ENCODE results near the gene CRAMP1. TPM values are rescaled to one million over a fixed set of nuclear protein-coding genes. Genes with fewer than 3 reads are reported as not detected.

Gene CRAMP1
- polyA plus RNA-seq, 1 of the 3 experiments (the other 2 are of a cell fraction) = 9.5 TPM

- no peak for TF ChIP-seq ZBTB33 (IDR thresholded peaks at IDR 0.05; ENCODE audit: borderline replicate concordance, low read depth)
- no peak for TF ChIP-seq USF1 (IDR thresholded peaks at IDR 0.05; ENCODE audit: borderline replicate concordance, low read depth)
- TF ChIP-seq CTCF (IDR thresholded peaks at IDR 0.05) = no peak
- peak; percentile 91 for TF ChIP-seq CHD2 (IDR thresholded peaks at IDR 0.05; ENCODE audit: low read length, partially characterized antibody)
- no peak for TF ChIP-seq TEAD4 (IDR thresholded peaks at IDR 0.05; ENCODE audit: borderline replicate concordance, insufficient read depth)
Observed at GRCh38 chr16:1677942-1678499, 65.9 kb downstream of the CRAMP1 start, which contains the start of gene JPT2 (continued).

GRCh38 chr16:1678500-1679098 is 66.4 kb downstream of the CRAMP1 start:
- Histone ChIP-seq H3K4me1 (ENCODE audit: control insufficient read depth in 1 of 2, insufficient read depth in 2 of 2, low read depth in 1 of 2, low read length in 1 of 2) (peaks cover 6 to 7% of the 10 kb centered on the region in 2 experiments; a peak in 1 of 4 replicates), H3K27me3 (ENCODE audit: insufficient read depth) (no peaks in the 10 kb centered on the region), H3K27ac (ENCODE audit: low read depth in 2 of 2, low read length in 1 of 2) (peak overlapping the region; percentile 35 to 79; a peak in 3 of 4 replicates), H4K20me1 (ENCODE audit: insufficient read depth) (peaks cover 19% of the 10 kb centered on the region; the same call in 1 of the 2 replicates), H3K9me2 (no peaks in the 10 kb centered on the region), H2AFZ (ENCODE audit: low read depth) (0 out of 2 replicates have a peak overlapping the region, but pooled peaks have one; percentile 18), H3K36me3 (replicated peaks in 1 of 2; ENCODE audit: control insufficient read depth in 1 of 2, insufficient read depth in 2 of 2, low read length in 1 of 2) (peaks cover 19 to 28% of the 10 kb centered on the region in 2 experiments), H3K79me2 (ENCODE audit: insufficient read depth) (peaks cover 58% of the 10 kb centered on the region), H3K9me3 (no peaks in the 10 kb centered on the region), H3K4me2 (peak overlapping the region; percentile 98), H3K4me3 (ENCODE audit: low read depth in 2 of 2, low read length in 1 of 2) (peak overlapping the region; percentile 70 to 81), H3F3A (replicated peaks; ENCODE audit: insufficient read depth) (peaks cover 19% of the 10 kb centered on the region), H3K9ac (peak overlapping the region; percentile 79)
- no peak for DNase-seq
- WGBS (ENCODE audit: low lambda C conversion rate) = 1% methylated on average over 13 of the region's 45 CpGs
- TF ChIP-seq EP300 (IDR thresholded peaks at IDR 0.05; ENCODE audit: borderline replicate concordance in 1 of 2, low read depth in 1 of 2, low read length in 1 of 2) = no peak
- TF ChIP-seq SIN3A (IDR thresholded peaks at IDR 0.05; ENCODE audit: borderline replicate concordance, low read depth, low read length) = no peak
- TF ChIP-seq CHD2 (IDR thresholded peaks at IDR 0.05; ENCODE audit: low read length, partially characterized antibody) = peak; percentile 19
- no peak for TF ChIP-seq MEF2A (IDR thresholded peaks at IDR 0.05; ENCODE audit: borderline replicate concordance, low read depth)
- TF ChIP-seq TAF1 (IDR thresholded peaks at IDR 0.05; ENCODE audit: borderline replicate concordance, low read depth, low read length) = no peak
- TF ChIP-seq NFIC (IDR thresholded peaks at IDR 0.05; ENCODE audit: borderline replicate concordance) = no peak
- no peak for TF ChIP-seq IRF3 (IDR thresholded peaks at IDR 0.05; ENCODE audit: low read depth, low read length)
- TF ChIP-seq TEAD4 (IDR thresholded peaks at IDR 0.05; ENCODE audit: borderline replicate concordance, insufficient read depth) = no peak
- TF ChIP-seq ELF1 (IDR thresholded peaks at IDR 0.05) = no peak
- TF ChIP-seq MAX (IDR thresholded peaks at IDR 0.05; ENCODE audit: low read depth) = no peak; the same call in 1 of the 2 replicates
- no peak for TF ChIP-seq FOSL2 (IDR thresholded peaks at IDR 0.05; ENCODE audit: borderline replicate concordance, low read depth)
- 0 out of 2 replicates have a peak, but pooled peaks have one; percentile 9 for TF ChIP-seq CTCF (IDR thresholded peaks at IDR 0.05)
- no peak for TF ChIP-seq JUND (IDR thresholded peaks at IDR 0.05)
- TF ChIP-seq USF2 (IDR thresholded peaks at IDR 0.05; ENCODE audit: borderline replicate concordance, low read depth, low read length) = no peak
- TF ChIP-seq YY1 (IDR thresholded peaks at IDR 0.05; ENCODE audit: low read depth) = no peak; the same call in 1 of the 2 replicates
- POLR2A ChIA-PET = interaction anchor here (0.9 to 1.9 kb wide), 5 partner anchors 9 to 94 kb away, joined by 3 to 10 read pairs (median 4); partner anchors contain the start of genes EME2, MAPK8IP3 and MRPS34
- CTCF ChIA-PET = interaction anchor here (1.5 to 1.9 kb wide), 4 partner anchors 22 to 315 kb away, joined by 4 to 14 read pairs (median 6); partner anchors contain the start of gene MAPK8IP3

Data from SK-N-SH (cell line).